Measurements from ENCODE around the gene GALNT16.

Gene GALNT16

DNA sequence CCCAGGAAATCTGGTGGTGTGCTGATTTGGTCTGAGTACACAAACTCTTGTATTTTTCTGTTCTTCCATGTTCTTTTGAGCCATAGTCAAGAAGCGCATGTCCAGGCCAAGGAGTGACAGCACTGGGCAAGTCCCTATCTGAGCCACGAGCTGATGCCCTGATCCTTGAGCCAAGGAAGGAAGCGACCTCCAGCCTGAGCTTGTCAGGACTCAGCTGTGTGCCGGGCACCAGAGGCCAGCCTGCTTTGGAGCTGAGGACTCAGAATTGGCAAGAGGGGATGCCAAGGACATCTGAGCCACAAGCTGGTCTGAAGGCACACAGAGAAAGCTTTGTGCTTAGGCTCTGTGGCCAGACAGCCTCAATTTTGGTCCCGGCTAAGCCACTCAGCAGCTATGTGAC lies 52.6 kb downstream of the GALNT16 start:
- Mint-ChIP-seq H3K27me3 (peaks cover 12% of the 10 kb centered on the region), H3K27ac (no peak overlapping the region), H3K36me3 (no peaks in the 10 kb centered on the region), H3K9me3 (ENCODE audit: low read depth) (no peaks in the 10 kb centered on the region), H3K4me1 (ENCODE audit: low read depth) (no peaks in the 10 kb centered on the region), H3K4me3 (no peak overlapping the region)

DNA sequence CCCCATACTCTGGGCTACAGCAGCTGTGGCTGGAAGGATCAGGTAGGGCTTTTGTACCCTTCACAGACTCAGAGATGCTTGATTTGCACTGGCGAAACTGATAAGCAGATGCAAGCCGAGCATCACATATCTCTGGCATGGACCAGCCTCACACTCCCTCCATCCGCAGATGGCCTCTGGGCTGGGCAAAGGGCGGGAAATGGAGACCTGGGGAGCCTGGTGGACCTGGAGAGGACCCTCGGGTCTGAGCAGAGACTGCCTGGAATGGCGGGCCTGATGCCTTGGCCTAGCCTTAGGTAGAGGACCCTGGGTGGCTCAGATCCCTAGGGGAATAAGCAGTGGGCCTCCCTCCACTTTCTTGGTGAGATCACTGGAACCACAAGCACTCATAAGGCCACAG lies 53.2 kb downstream of the GALNT16 start:
- peaks cover 9% of the 10 kb centered on the region for H3K27me3 Mint-ChIP-seq
- H3K9me3 Mint-ChIP-seq (ENCODE audit: low read depth): no peaks in the 10 kb centered on the region
- no peaks in the 10 kb centered on the region for H3K36me3 Mint-ChIP-seq
- no peak overlapping the region for H3K27ac Mint-ChIP-seq
- H3K4me3 Mint-ChIP-seq: no peak overlapping the region
- H3K4me1 Mint-ChIP-seq (ENCODE audit: low read depth): no peaks in the 10 kb centered on the region

DNA sequence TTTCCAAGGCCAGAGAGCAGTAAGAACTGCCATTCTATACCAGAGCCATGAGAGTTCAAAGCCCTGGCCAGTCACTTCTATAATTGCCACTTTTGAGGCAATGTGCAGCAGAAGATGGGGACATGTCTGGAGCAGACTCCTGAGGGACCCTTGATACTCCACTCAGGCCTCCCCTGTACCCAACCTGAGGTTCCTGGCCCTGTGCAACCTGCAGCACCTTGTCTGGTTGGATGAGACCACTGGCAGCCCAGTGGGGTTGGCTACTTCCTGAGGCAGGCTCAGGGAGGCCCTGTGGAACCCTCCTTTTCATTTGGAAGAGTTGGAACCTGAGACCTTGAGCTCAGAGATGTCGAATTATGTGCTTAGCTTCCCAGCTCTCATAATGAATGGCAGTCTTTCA lies 54.4 kb downstream of the GALNT16 start:
- Mint-ChIP-seq H3K9me3 (ENCODE audit: low read depth) (no peaks in the 10 kb centered on the region), H3K36me3 (no peaks in the 10 kb centered on the region), H3K4me3 (no peak overlapping the region), H3K27me3 (peaks cover 9% of the 10 kb centered on the region), H3K27ac (no peak overlapping the region), H3K4me1 (ENCODE audit: low read depth) (no peaks in the 10 kb centered on the region)

DNA sequence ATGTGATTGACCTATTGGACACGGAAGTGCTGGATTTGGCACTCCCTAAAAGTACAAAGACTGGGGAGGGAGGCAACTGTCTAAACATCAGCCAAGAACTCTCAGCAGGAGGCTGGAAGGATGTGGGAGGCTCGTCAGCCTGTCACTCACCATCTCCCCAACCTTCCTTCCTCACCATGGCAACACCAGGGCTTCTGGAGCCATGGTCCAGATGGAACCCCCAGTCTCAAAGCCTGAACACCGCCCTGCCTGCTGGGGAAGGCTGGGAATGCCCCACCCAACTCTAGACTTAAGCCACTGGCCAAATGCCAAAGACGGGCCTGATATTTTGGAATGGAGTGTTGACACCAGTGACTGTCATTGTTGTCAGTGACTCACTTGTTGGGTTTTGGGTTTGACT lies 55.3 kb downstream of the GALNT16 start:
- Mint-ChIP-seq H3K9me3 (ENCODE audit: low read depth) (no peaks in the 10 kb centered on the region), H3K27ac (no peak overlapping the region), H3K4me1 (ENCODE audit: low read depth) (no peaks in the 10 kb centered on the region), H3K36me3 (no peaks in the 10 kb centered on the region), H3K27me3 (peaks cover 6% of the 10 kb centered on the region), H3K4me3 (no peak overlapping the region)

DNA sequence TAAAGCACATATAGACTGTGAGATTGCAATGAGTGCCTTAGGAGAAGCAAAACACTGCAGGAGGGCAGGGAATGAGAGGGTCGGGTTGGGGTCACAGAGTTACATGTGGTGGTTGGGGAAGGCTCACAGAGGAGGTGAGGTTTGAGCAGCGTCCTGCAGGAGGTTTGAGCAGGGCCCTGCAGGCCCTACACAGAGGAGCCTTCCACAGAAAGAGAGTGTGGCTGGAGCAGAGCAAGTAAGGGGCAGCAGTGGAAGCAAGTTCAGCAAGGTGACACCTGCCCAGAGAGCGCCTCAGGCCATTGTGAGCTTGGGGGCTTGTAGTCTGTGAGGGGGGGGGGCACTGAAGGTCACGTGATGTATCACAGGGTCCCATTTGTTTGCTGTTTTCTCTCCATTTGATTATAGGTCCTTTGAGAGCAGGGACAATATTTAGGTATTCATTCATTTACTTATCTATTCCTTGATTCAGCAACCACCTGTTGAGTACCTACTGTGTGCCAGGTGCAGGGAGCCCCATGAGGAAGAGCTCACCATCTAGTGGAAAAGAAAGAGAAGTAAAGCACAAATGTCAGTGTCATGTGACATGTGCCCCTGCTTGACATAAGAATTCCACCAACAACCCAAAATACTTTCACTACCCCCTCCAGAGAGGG lies 56.6 kb downstream of the GALNT16 start:
- Mint-ChIP-seq H3K4me1 (ENCODE audit: low read depth) (no peaks in the 10 kb centered on the region), H3K36me3 (no peaks in the 10 kb centered on the region), H3K9me3 (ENCODE audit: low read depth) (no peaks in the 10 kb centered on the region), H3K27me3 (peaks cover under 1% of the 10 kb centered on the region), H3K4me3 (no peak overlapping the region), H3K27ac (no peak overlapping the region)

DNA sequence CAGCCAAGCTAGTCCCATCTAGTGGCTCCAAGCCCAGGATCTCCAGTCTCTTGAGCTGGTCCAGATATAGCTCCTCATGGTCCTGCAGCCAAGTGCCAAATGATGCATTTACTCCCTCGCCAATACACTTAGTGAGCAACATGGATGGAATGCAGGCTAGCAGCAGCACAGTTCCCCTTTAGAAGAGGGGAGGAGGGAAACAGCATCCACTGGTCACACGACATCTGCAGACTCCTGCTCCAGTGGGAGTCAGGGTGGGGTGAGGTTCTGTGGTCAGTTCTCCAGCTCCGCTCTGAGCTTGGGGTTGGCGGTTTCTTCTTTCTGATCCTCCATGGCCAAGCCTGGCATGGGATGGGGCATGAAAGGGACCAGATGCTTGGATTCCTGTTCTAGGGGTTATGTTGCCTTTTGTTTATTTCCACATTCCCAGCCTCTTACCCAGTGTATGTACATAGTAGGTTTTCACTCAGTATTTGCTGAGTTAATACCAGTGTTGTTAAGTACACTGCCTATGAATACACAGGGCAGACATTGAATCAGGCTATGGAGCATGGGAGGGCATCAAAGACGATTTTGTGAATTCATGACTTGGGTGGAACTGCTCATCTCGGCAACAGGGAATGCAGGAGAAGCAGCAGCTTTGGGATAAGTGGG lies 57.3 kb downstream of the GALNT16 start:
- no peak overlapping the region for H3K4me3 Mint-ChIP-seq
- H3K27ac Mint-ChIP-seq: no peak overlapping the region
- H3K4me1 Mint-ChIP-seq (ENCODE audit: low read depth): no peaks in the 10 kb centered on the region
- no peaks in the 10 kb centered on the region for H3K36me3 Mint-ChIP-seq
- no peaks in the 10 kb centered on the region for H3K27me3 Mint-ChIP-seq
- no peaks in the 10 kb centered on the region for H3K9me3 Mint-ChIP-seq (ENCODE audit: low read depth)

DNA sequence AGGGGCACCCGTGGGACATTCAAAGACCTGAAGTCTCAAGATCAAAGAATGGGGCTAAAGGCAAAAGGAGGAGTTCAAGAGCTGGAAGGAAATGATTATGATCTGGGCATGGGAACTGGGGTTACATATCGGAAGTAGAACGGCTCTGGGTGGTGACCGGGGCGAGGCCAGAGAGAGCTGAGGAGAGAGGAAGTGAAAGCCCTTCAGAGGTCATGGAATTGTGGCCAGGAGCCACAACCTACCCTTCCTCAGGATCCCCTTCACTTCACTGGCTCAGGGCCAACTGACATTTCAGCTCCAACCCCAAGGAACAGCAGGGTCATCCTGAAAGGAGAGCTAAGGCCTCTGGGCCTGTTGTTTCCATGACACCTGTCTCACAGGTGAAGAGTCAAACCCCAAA lies 57.8 kb downstream of the GALNT16 start:
- no peak overlapping the region for H3K27ac Mint-ChIP-seq
- no peak overlapping the region for H3K4me3 Mint-ChIP-seq
- H3K36me3 Mint-ChIP-seq: no peaks in the 10 kb centered on the region
- H3K4me1 Mint-ChIP-seq (ENCODE audit: low read depth): no peaks in the 10 kb centered on the region
- H3K9me3 Mint-ChIP-seq (ENCODE audit: low read depth): no peaks in the 10 kb centered on the region
- H3K27me3 Mint-ChIP-seq: no peaks in the 10 kb centered on the region

DNA sequence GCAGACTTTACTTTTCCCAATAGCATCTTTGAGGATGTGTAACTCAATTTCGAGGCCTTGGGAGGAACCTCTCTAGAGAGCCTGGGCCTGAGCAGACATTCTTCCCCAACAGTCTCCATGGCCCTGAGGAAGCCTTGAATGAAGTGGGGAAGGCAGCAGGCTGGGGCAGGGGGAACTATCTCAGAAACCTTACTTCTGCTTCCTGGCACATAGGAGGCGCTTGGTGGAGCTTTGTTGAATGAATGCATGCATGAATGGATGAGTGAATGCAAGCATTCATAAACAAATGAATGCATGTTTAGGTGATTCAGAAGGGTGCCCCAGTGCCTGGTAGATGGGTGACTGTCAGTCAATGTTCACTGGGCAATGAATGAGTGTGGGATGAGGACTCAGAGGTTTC lies 58.3 kb downstream of the GALNT16 start:
- H3K4me3 Mint-ChIP-seq: no peak overlapping the region
- no peaks in the 10 kb centered on the region for H3K9me3 Mint-ChIP-seq (ENCODE audit: low read depth)
- H3K36me3 Mint-ChIP-seq: no peaks in the 10 kb centered on the region
- no peaks in the 10 kb centered on the region for H3K4me1 Mint-ChIP-seq (ENCODE audit: low read depth)
- H3K27ac Mint-ChIP-seq: no peak overlapping the region
- no peaks in the 10 kb centered on the region for H3K27me3 Mint-ChIP-seq

DNA sequence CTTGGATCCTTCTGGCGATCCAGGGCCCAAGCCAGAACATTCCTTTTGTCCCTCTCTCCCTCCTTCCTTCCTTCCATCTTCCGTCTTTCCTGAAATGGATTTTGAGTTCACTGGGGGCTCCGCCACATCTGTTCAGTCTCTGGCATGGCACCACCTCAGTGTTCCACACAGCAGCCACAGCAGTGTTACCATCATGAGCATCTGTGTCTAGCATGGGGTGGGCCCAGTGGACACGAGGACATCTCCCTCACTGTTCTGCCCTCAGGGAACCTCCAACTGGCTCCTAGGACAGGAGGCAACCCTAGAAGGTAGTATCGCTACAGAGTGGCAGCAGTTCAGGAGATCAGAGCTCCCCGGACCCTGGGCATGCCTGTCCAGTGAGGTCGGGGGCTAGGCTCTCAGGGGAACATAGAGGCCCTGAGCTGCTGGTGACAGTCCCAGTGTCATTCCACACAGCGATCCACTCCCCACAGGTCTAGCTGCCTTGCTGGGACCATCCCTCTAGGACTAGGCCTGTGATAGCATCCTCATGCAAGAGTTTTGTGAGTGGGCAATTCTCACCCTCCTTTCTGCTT lies 59.0 kb downstream of the GALNT16 start:
- no peaks in the 10 kb centered on the region for H3K9me3 Mint-ChIP-seq (ENCODE audit: low read depth)
- H3K36me3 Mint-ChIP-seq: no peaks in the 10 kb centered on the region
- no peaks in the 10 kb centered on the region for H3K4me1 Mint-ChIP-seq (ENCODE audit: low read depth)
- no peak overlapping the region for H3K27ac Mint-ChIP-seq
- H3K27me3 Mint-ChIP-seq: no peaks in the 10 kb centered on the region
- no peak overlapping the region for H3K4me3 Mint-ChIP-seq

DNA sequence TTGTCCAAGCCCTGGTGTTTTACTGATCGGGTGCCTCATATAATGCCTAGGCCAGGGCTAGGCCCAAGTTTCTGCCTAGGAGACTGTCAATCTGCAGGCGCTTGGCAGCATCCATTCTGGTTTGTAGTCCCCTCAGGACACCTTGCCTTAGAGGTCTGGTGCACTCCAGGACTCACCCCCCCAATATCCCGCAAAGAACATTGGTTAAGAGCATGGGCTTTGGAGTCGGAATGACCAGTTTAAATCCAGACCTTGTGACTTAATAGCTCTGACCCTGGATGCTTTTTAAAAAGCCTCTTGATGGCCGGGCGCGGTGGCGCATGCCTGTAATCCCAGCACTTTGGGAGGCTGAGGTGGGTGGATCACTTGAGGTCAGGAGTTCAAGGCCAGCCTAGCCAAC lies 60.0 kb downstream of the GALNT16 start:
- Mint-ChIP-seq H3K4me1 (ENCODE audit: low read depth) (no peaks in the 10 kb centered on the region), H3K9me3 (ENCODE audit: low read depth) (no peaks in the 10 kb centered on the region), H3K36me3 (no peaks in the 10 kb centered on the region), H3K27ac (no peak overlapping the region), H3K4me3 (no peak overlapping the region), H3K27me3 (no peaks in the 10 kb centered on the region)

DNA sequence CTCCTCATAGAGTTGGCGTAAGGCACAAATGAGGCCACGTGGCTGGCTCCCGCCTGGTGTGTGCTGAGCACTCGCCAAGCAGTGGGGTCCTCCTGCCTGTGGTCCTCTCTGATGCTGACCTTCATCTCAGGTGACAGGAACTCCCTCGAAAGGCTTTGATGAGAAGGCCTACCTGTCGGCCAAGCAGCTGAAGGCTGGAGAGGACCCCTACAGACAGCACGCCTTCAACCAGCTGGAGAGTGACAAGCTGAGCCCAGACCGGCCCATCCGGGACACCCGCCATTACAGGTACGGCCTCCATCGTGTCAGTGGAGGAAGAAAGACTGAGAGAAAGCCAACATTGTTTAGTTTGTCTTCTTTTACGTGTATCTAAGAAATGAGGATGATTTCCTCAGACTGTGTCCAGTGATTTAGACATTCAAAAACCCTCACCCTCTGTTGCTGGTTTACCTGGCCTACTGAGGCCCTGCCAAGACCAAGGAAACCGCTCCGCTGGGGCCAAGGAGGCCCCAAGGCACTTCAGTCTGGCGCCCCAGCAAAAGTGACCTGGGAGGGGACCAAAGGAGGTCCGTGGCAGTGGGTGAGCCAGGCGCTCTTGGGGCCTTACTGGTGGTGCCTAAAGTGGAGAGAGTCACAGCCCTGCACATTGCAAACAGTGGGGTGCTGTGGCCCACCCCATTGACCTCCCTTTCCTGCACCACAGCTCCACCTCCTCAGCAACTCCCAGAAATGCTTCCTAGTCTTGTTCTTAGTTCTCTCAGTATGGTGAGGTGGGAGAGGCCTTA lies 60.8 kb downstream of the GALNT16 start:
- Mint-ChIP-seq H3K36me3 (no peaks in the 10 kb centered on the region), H3K27ac (no peak overlapping the region), H3K4me1 (ENCODE audit: low read depth) (no peaks in the 10 kb centered on the region)

DNA sequence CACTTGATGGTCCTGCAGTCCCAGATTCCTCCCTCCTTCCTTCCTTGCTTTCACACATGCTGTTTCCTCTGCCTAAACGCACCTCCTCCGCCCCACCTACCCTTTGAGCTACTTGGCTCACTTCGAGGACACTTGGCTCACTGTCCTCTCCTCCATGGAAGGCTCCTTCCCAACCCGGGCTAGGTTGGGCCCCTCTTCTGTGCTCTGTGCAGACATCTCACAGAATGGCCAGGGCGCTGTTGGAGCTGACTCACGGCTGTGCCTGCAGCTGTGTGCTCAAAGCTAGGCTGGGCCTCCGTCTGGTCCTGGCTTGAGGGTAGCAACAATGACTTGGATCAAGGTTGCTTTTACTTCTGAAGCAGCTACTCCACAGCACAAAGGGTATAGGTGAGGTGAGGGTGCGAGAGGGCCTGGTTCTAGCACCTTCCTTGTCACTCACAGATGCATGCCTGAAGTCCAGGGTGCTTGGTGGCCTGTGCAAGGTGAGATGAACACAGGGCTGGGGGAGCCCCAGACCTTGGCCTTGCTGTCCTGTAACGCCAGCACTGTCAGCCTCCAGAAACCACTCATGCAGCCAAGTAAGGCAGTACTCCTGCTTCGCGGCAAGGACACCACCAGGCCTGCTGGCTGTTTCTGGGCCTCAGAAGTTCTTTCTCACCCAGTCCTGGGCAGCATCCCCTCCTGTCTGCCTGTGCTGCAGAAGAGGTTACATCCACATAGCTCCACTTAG lies 61.8 kb downstream of the GALNT16 start:
- H3K27me3 Mint-ChIP-seq: no peaks in the 10 kb centered on the region
- H3K27ac Mint-ChIP-seq: no peak overlapping the region
- no peaks in the 10 kb centered on the region for H3K36me3 Mint-ChIP-seq
- no peaks in the 10 kb centered on the region for H3K4me1 Mint-ChIP-seq (ENCODE audit: low read depth)
- no peak overlapping the region for H3K4me3 Mint-ChIP-seq
- no peaks in the 10 kb centered on the region for H3K9me3 Mint-ChIP-seq (ENCODE audit: low read depth)

More for the DNA sequence above, 60.8 kb downstream of the GALNT16 start:
- no peaks in the 10 kb centered on the region for H3K9me3 Mint-ChIP-seq (ENCODE audit: low read depth)
- no peaks in the 10 kb centered on the region for H3K27me3 Mint-ChIP-seq
- no peak overlapping the region for H3K4me3 Mint-ChIP-seq

DNA sequence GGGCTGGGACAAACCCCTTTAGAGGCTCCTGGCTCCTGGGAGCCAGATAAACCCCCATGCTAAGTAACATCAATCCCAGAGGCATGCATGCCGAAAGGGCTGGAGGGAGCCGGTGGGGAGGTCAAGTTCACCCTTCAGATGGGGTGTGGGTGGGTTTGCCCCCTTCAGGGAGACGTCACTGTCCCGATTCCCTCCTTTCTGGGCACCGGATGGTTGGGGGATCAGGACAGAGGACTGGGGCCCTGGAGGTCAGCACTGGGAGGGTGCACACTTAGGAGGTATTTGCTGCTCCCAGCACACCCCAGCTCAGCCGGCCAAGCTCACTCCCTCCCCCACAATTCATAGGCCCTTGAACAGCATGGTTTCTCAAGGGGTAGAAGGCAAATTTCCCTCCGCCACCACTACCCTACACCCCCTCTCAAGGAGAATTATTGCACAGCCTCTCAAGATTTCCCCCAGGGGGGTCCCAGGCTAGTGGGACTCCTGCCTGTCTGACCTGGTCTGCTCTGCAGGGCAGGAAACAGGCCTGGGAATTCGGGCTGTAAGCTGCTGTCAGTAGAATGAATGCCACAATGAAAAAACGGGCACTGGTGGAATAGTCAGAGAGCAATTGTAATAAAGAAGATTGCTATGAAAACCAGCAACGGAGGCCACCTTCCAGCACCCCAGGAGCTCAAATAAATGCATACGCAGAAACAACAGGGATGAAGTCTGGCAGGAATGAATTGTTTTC lies 63.5 kb downstream of the GALNT16 start:
- H3K36me3 Mint-ChIP-seq: no peaks in the 10 kb centered on the region
- no peaks in the 10 kb centered on the region for H3K27me3 Mint-ChIP-seq
- H3K4me1 Mint-ChIP-seq (ENCODE audit: low read depth): no peaks in the 10 kb centered on the region
- H3K27ac Mint-ChIP-seq: no peak overlapping the region
- H3K4me3 Mint-ChIP-seq: no peak overlapping the region
- no peaks in the 10 kb centered on the region for H3K9me3 Mint-ChIP-seq (ENCODE audit: low read depth)

DNA sequence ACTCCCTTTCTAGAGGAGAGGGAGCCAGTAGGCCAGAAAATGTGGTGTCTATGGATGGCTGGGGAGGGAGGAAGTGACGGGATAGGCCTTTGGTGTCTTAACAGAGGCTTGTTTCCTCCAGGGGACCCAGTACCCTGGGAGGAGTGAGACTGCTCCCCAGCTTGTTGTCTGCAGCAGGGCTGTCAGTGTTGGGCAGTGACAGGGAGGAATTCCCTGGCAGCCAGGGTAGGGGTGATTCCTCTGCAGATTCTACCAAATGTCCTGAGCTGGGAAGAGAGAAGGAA lies 64.0 kb downstream of the GALNT16 start:
- Mint-ChIP-seq H3K4me1 (ENCODE audit: low read depth) (no peaks in the 10 kb centered on the region), H3K36me3 (no peaks in the 10 kb centered on the region), H3K27me3 (no peaks in the 10 kb centered on the region), H3K27ac (no peak overlapping the region), H3K9me3 (ENCODE audit: low read depth) (no peaks in the 10 kb centered on the region), H3K4me3 (no peak overlapping the region)

All from activated naive CD8-positive, alpha-beta T cell (primary cell).